GM12875 (cell line): ENCODE data around the gene GLUD1.
"Not testable (repeated sequence)": the region's sequence is repeated elsewhere in the genome, so short reads cannot be mapped to it uniquely, and the experiment has no call there.

Experiments
- H3K4me3 ChIP-seq: one replicate; pipeline ENCODE4 v1.5.1; 2011; ENCODE audit warnings: low read depth, low read length, control low read depth
- TF ChIP-seq, protein P1 (sequence below): IDR thresholded peaks from 2 replicates; pipeline ENCODE4 v1.5.1; 2011; ENCODE audit warnings: low read depth, mild to moderate bottlenecking, control low read depth, inconsistent platforms, low read length, moderate library complexity, borderline replicate concordance; ENCODE audit not compliant: insufficient read depth

Gene GLUD1

DNA sequence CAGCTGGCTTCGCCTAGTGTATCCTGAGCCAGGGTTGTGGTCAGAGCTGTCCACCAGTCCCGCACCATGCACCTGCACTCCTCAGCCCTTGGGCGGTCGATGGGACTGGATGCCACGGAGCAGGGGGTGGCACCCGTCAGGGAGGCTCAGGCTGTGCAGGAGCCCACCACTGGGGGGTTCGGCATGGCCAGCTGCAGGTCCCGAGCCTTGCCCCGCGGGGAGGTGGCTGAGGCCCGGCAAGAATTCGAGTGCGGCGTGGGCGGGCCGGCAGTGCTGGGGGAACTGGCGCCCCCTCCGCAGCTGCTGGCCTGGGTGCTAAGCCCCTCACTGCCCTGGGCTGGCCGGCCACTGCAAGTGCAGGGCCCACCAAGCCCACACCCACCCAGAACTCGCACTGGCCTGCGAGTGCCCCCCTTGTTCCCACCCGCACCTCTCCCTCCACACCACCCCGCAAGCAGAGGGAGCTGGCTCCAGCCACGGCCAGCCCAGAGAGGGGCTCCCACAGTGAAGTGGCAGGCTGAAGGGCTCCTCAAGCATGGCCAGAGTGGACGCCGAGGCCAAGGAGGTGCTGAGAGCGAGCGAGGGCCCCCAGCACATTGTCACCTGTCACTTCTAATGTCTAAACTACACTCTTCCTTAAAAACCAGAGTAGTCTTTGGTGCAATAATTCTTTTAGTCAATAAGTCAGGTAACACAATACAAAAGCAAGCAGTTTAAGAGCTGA is 63.6 kb downstream of the GLUD1 start:
- TF ChIP-seq, protein P1, sequence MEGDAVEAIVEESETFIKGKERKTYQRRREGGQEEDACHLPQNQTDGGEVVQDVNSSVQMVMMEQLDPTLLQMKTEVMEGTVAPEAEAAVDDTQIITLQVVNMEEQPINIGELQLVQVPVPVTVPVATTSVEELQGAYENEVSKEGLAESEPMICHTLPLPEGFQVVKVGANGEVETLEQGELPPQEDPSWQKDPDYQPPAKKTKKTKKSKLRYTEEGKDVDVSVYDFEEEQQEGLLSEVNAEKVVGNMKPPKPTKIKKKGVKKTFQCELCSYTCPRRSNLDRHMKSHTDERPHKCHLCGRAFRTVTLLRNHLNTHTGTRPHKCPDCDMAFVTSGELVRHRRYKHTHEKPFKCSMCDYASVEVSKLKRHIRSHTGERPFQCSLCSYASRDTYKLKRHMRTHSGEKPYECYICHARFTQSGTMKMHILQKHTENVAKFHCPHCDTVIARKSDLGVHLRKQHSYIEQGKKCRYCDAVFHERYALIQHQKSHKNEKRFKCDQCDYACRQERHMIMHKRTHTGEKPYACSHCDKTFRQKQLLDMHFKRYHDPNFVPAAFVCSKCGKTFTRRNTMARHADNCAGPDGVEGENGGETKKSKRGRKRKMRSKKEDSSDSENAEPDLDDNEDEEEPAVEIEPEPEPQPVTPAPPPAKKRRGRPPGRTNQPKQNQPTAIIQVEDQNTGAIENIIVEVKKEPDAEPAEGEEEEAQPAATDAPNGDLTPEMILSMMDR, result no peak
- no peak overlapping the region for H3K4me3 ChIP-seq

DNA sequence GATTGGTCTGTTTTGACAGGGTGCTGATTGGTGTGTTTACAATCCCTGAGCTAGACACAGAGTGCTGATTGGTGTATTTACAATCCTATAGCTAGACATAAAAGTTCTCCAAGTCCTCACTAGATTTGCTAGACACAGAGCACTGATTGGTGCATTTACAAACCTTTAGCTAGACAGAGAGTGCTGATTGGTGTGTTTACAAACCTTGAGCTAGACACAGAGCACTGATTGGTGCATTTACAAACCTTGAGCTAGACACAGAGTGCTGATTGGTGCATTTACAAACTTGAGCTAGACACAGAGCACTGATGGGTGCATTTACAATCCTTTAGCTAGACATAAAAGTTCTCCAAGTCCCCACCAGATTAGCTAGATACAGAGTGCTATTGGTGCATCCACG is 64.2 kb downstream of the GLUD1 start:
- not testable (repeated sequence) for H3K4me3 ChIP-seq

DNA sequence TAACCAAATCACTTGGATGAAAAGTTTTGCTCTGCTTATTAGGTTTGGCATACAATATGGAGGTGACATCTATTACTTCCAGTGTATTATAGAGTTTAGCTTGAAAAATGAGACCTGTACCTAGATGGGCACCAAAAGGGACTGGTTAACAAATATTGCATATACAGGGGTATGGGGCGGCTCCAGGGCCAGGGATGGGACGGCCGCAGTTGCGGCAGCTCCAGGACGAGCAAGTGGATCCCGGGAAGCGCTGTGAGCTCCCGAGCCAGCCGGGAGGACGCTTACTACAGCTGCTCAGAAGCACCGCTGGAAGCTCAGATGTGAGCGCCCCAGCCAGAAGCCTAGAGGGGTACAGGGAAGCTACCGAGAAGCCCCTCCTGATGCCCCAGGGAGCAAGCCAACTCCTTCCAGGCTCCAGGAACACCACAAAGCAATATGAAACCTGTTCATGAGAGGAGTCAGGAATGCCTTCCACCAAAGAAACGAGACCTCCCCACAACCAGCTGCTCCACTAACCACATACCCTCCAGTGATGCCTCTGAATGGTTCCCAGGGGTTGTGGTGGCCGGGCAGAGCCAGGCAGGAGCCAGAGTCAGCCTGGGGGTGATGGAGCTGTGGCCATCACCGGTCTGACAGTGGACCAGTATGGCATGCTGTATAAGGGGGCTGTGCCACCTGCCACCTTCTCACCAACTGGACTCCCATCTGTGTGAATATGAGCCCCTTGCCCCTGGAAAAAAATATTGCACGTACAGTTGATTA is 67.7 kb downstream of the GLUD1 start:
- not testable (repeated sequence) for H3K4me3 ChIP-seq

DNA sequence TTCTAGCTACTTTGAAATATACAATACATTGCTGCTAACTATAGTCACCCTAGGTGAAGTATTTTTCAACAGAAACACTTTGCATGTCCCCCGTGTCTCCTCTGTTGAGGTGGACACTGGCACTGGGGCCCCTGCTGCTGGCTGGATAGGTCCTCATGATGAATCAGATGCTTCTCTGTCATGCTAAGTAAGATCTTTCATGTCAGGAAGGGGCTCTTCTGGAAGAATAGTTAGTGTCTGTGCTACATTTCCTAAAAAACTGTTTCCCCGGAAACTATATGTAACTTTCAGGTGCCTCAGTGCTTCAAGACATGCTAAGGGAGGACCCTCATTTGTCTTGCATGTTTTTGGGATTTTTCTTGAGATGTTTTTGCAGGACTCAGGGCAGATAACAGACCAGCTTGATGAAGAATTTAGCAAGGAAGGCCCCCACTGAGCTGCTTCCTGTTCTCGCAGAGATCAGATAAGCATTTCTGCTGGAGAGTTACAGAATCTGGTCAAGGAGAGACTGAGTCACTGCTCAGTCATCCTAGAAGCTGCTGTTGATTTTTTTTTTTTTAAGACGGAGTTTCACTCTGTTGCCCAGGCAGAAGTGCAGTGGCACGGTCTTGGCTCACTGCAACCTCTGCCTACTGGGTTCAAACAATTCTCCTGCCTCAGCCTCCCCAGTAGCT is 69.2 kb downstream of the GLUD1 start:
- H3K4me3 ChIP-seq, result not testable (repeated sequence)

DNA sequence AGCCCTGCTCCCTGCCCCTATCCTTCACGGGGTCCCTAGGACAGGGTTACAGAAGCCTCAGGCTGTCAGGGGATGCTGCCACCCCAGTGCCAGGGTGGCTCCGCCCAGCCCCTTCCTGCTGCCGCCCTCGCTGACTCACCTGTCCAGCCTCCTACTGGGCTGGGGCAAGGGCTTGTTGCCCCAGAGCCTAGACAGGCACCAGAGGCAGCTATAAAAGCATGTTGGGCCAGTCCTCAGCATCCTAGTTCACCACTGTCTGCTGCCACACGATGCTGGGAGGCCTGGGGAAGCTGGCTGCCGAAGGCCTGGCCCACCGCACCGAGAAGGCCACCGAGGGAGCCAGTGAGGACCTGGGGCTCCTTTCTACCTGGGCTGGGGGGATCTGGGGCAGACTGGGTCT is 74.6 kb downstream of the GLUD1 start, which contains the start of gene FAM25A:
TSS of gene FAM25A (plus strand) at position 239 of the 400 bp plus-strand sequence. CDS start at position 270, 31 bp downstream.
- H3K4me3 ChIP-seq, result not testable (repeated sequence)

DNA sequence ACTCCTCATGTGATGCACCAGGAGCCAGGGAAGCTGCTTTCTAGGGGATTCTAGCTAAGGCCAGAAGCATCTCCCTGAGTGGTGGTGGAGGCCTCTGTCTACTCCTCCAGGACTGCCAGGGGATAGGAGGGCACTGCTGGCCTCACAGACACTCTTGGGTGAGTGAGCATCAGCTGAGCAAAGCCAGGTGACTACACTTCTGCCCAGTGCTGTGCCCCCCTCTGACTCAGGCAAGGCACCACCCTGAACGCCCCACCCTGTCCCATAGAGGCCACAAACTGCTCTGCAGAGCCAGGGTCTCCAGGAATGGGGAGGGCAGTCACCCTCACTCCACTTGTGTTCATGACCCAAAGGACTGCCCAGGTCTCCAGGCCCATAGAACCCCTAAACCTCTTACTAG is 75.1 kb downstream of the GLUD1 start:
- H3K4me3 ChIP-seq, result not testable (repeated sequence)

DNA sequence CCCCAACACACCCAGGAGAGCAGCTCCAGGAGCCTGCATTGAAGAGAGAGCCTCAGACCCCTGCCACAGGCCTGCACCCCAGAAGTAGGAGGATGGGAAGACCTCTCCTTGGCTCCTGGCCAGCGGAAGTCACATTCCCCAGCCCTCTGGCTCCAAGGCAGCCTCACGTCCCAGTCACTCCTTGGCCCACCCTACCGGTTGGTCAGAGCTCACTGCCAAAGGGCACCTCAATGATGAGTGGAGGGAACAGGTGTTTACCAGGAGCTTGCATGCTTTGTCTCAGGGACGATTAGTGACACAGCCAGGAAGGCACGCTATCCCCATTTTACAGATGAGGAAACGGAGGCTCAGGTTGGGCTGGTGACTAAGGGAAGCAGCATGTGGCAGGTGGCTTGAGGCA is 75.6 kb downstream of the GLUD1 start:
- H3K4me3 ChIP-seq, result not testable (repeated sequence)

DNA sequence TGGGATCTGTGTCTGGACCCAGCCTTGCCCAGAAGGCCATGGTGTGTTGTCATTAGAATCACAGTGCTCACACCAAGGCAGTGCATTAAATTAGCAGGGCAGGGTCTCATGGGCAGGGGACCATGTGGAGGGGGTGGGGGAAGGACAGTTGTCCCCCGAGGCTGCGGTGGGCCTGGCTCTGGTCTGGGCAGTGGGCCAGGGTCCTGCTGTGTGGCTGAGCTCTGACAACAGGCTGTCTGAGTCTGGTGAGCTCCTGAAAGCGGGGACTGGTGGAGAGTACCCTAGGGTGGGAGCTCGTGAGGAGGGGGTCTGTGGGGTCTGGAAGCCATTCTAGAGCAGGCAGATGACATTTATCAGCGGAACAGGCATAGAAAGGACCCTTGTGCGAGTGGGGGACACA is 76.5 kb downstream of the GLUD1 start:
- H3K4me3 ChIP-seq, result not testable (repeated sequence)

DNA sequence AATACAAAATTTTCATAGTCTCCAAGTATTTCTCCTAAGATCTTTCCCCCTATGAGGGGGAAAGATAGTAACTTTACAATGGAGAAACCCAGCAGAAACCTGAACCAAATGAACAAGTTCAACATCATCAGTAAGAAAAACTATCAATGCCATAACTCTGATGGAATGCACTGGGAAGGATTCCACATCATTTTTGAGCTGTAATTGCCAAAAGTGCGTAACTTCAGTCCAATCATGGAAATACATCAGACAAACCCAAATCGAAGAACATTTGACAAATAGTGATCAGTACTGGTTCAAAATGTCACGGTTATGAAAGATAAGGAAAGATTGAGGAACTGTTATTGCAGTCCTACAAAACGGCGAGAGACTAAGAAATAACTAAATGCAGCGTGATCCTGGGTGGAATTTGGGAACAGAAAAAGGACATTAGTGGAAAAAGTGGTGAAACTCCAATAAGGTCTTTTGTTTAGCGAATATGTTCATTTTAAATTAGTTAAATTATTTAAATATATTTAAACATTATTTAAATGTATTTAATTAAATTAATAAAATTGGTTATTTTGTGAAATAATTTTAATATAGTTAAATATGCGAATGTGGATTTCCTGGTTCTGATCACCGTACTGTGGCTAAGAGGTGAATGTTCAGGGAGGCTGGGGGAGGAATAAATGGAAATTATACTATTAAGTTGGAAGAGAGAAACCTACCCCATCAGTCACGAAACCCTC is 79.5 kb downstream of the GLUD1 start:
- not testable (repeated sequence) for H3K4me3 ChIP-seq

DNA sequence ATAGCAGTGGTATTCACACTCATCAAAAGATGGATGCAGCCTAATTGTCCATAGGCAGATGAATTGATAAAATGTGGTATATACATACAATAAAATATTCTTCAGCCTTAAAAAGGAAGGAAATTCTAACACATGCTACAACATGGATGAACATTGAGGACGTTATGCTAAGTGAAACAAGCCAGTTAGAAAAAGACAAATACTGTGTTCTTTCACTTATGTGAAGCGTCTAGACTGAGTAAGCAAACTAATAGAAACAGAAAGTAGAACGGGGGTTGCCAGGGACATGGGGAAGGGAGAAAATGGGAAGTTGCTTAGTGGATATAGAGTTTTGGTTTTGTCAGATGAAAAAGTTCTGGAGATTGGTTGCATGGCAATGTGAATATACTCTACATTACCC is 81.1 kb downstream of the GLUD1 start:
- not testable (repeated sequence) for H3K4me3 ChIP-seq

DNA sequence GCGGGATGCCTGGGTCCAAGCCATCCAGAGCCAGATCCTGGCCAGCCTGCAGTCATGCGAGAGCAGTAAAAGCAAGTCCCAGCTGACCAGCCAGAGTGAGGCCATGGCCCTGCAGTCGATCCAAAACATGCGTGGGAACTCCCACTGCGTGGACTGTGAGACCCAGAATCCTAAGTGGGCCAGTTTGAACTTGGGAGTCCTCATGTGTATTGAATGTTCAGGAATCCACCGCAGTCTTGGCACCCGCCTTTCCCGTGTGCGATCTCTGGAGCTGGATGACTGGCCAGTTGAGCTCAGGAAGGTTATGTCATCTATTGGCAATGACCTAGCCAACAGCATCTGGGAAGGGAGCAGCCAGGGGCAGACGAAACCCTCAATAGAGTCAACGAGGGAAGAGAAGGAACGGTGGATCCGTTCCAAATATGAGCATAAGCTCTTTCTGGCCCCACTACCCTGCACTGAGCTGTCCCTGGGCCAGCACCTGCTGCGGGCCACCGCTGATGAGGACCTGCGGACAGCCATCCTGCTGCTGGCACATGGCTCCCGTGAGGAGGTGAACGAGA is 85.4 kb downstream of the GLUD1 start:
- not testable (repeated sequence) for H3K4me3 ChIP-seq

DNA sequence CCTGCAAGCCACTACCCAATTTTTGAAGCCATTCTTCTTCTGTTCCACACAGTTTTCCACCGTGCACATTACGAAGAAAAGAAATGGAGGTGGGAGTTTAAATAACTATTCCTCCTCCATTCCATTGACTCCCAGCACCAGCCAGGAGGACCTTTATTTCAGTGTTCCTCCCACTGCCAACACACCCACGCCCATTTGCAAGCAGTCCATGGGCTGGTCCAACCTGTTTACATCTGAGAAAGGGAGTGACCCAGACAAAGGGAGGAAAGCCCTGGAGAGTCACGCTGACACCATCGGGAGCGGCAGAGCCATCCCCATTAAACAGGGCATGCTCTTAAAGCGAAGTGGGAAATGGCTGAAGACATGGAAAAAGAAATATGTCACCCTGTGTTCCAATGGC is 86.3 kb downstream of the GLUD1 start:
- not testable (repeated sequence) for H3K4me3 ChIP-seq

DNA sequence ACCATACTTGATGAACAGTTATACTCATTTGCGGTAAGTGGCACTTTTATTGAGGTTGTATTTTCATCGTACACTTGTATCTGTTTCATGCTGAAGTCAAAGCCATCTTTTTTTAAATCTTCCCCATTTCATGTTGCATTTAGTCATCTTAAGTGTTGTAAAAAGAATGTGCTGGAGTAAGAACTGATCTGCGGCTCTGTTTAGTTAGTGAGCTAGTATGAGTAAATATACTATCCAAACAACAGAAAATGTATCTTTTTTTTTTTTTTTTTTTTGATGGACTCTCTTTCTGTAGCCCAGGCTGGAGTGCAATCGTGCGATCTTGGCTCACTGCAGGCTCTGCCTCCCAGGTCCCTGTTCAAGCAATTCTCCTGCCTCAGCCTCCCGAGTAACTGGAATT is 87.0 kb downstream of the GLUD1 start:
- not testable (repeated sequence) for H3K4me3 ChIP-seq

DNA sequence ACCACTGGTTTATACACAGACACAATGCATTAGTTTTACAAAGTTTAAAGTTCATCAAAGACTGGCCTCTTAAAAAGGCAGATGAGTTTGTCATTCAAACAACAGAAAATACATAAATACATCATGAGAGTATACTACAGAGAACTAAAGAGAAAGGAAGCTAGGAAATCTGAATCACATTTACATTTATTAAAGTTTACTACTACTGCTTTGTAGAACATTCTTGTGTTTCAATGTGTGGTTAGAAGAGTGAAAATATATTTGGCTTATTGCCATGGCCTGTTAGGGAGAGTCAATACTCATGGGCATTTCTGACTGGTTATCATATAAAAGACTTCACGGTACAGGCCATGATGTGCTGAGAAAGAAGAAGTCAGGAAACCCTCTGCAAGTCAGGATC is 87.5 kb downstream of the GLUD1 start:
- H3K4me3 ChIP-seq, result not testable (repeated sequence)
